MG63 (cell line): ENCODE data around the gene CCDC146. TPM values are rescaled to one million over a fixed set of nuclear protein-coding genes. Genes with fewer than 3 reads are reported as not detected.
"Not testable (repeated sequence)": the region's sequence is repeated elsewhere in the genome, so short reads cannot be mapped to it uniquely, and the experiment has no call there.

Experiments
- DNase-seq: peaks from one replicate; pipeline ENCODE4 v3.0.0-alpha.2; 2020
- H3K27me3 ChIP-seq: fragments of 250-450 bp; sonication (Bioruptor Pico); 2 replicates; pipeline ENCODE4 v1.5.1; 2020; ENCODE audit warnings: mild to moderate bottlenecking, moderate library complexity
- H3K36me3 ChIP-seq: fragments of 250-450 bp; sonication (Bioruptor Pico); 2 replicates; pipeline ENCODE4 v1.5.1; 2020; ENCODE audit warnings: mild to moderate bottlenecking, moderate library complexity
- H3K4me3 ChIP-seq: fragments of 250-450 bp; sonication (Bioruptor Pico); 2 replicates; pipeline ENCODE4 v1.5.1; 2020; ENCODE audit warnings: mild to moderate bottlenecking, moderate library complexity
- H3K9me3 ChIP-seq: fragments of 250-450 bp; sonication (Bioruptor Pico); 2 replicates; pipeline ENCODE4 v1.5.1; 2020; ENCODE audit warnings: mild to moderate bottlenecking, moderate library complexity
- total RNA-seq: library from RNA; depleted of rRNA; stranded (reverse); fragments of >200 nt; shearing (Covaris generic); gene quantifications from 2 replicates; pipeline ENCODE4 v1.2.3, GENCODE V29; 2014; ENCODE audit warnings: low replicate concordance

CCDC146 gene
- total RNA-seq, 1 experiment from 2014 or later = 0.07 TPM

- no peak for DNase-seq
- no peaks in the 10 kb centered on the region for H3K9me3 ChIP-seq
- no peaks in the 10 kb centered on the region for H3K27me3 ChIP-seq
- no peak overlapping the region for H3K4me3 ChIP-seq
- H3K36me3 ChIP-seq = no peaks in the 10 kb centered on the region
Measured at GRCh38 chr7:77320714-77321113, 198.3 kb downstream of the CCDC146 start.

- no peak overlapping the region for H3K4me3 ChIP-seq
- no peak for DNase-seq
- no peaks in the 10 kb centered on the region for H3K27me3 ChIP-seq
- H3K36me3 ChIP-seq = no peaks in the 10 kb centered on the region
- H3K9me3 ChIP-seq = no peaks in the 10 kb centered on the region
Measured at GRCh38 chr7:77321300-77321699, 198.9 kb downstream of the CCDC146 start.

GRCh38 chr7:77326131-77326530, 203.7 kb downstream of the CCDC146 start:
- no peaks in the 10 kb centered on the region for H3K9me3 ChIP-seq
- no peaks in the 10 kb centered on the region for H3K27me3 ChIP-seq
- no peak for DNase-seq
- no peak overlapping the region for H3K4me3 ChIP-seq
- H3K36me3 ChIP-seq = no peaks in the 10 kb centered on the region

GRCh38 chr7:77327067-77327931, 204.9 kb downstream of the CCDC146 start:
- H3K36me3 ChIP-seq = no peaks in the 10 kb centered on the region
- no peak overlapping the region for H3K4me3 ChIP-seq
- H3K27me3 ChIP-seq = no peaks in the 10 kb centered on the region
- DNase-seq = peak; percentile 8
- H3K9me3 ChIP-seq = no peaks in the 10 kb centered on the region

- Histone ChIP-seq H3K4me3 (no peak overlapping the region), H3K9me3 (no peaks in the 10 kb centered on the region), H3K27me3 (no peaks in the 10 kb centered on the region), H3K36me3 (no peaks in the 10 kb centered on the region)
- DNase-seq = peak; percentile 25
Measured at GRCh38 chr7:77327932-77328628, 205.7 kb downstream of the CCDC146 start.

DNA sequence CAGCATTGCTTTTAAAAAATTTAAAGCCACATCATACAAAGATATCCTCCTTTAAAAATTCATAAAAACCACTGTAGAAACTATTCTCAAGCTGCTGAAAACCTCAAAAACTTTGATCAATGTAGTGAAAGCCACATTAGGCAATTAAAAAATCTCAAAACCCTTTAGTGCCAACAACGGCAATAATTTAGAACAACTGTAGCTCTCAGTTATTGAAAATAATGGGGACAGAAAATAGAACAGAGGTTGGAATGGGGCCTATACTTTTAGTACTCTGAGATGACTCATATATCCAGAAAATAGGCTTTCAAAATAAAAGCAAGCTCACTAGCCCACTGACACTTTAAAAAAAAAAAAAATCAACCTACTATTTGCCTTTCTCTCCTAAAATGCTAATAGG, 206.3 kb downstream of the CCDC146 start:
- no peak overlapping the region for H3K4me3 ChIP-seq
- no peaks in the 10 kb centered on the region for H3K36me3 ChIP-seq
- H3K27me3 ChIP-seq = no peaks in the 10 kb centered on the region
- DNase-seq = no peak
- no peaks in the 10 kb centered on the region for H3K9me3 ChIP-seq

DNA sequence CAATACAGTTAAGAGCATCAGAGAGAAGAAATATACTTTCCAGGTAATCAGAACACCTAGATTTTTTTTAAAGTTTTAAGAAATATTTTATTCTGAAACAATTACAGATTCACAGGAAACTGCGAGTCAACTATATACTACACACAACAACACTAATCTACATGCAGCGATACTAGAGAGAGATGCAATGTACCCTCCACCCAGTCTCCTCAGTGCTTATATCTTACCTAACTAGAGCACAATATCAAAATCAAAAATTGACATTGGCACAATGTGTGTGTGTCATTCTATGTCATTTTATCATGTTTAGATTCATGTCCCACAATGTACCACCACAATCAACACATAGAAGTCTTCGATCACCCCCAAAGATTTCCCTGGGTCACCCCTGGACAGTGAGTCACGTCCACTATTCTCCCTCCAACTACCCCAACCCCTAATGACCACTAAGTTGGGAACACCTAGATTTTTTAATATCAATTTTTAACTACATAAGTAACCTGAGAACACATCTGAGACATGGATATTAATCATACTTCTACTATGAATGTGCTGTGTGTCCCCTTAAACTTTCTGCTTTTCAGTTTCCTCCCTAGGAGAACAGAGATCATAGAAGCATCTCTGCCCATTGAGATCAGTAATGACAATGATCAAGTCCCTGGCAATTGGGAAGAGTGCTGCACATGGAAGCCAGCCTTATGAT, 207.2 kb downstream of the CCDC146 start:
- H3K4me3 ChIP-seq = no peak overlapping the region
- no peaks in the 10 kb centered on the region for H3K27me3 ChIP-seq
- DNase-seq = no peak
- no peaks in the 10 kb centered on the region for H3K36me3 ChIP-seq
- H3K9me3 ChIP-seq = no peaks in the 10 kb centered on the region

GRCh38 chr7:77330169-77330882, 207.9 kb downstream of the CCDC146 start:
- H3K9me3 ChIP-seq = no peaks in the 10 kb centered on the region
- no peak overlapping the region for H3K4me3 ChIP-seq
- no peak for DNase-seq
- no peaks in the 10 kb centered on the region for H3K27me3 ChIP-seq
- H3K36me3 ChIP-seq = no peaks in the 10 kb centered on the region

DNA sequence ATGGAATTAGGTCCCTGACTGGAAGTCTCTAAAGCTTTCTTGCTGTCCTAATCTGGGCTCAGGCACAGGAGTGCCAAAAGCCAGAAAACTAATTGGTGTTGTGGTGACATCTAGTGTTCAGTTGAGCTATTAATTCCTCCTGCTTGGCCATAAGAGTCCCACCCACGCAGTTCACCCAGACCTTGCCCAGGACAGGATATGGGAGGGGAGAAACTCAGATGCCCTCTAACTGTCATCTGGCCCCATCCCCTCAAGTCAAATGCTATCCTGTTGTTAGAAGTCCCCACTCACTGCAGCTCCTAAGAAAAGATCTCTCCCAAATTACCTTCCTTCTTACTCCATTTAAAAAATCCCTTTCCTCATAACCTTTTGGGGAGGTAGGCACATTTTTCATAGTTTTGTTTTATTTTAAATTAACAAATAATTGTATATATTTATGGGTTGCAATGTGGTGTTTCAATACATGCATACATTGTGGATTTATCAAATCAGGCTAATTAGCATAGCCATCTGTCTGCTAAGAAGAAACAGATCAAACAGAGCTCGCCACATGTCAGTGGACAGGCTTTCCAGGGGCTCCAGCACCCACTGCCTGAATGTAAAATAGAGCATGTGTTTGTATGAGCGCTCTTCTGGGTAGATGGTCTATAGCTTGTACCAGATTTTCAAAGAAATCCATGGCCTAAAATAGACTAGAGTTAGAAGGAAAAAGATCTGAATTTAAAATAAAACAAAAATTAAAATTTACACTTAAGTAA, 209.7 kb downstream of the CCDC146 start:
- DNase-seq = peak; percentile 74
- H3K36me3 ChIP-seq = no peaks in the 10 kb centered on the region
- H3K4me3 ChIP-seq = no peak overlapping the region
- H3K9me3 ChIP-seq = no peaks in the 10 kb centered on the region
- H3K27me3 ChIP-seq = no peaks in the 10 kb centered on the region

GRCh38 chr7:77334039-77334438, 211.6 kb downstream of the CCDC146 start:
- DNase-seq, H3K27me3 ChIP-seq, H3K4me3 ChIP-seq, H3K36me3 ChIP-seq, H3K9me3 ChIP-seq: not testable (repeated sequence)

- Histone ChIP-seq H3K27me3 (no peaks in the 10 kb centered on the region), H3K9me3 (no peaks in the 10 kb centered on the region), H3K4me3 (no peak overlapping the region), H3K36me3 (no peaks in the 10 kb centered on the region)
- DNase-seq = peak; percentile 35
Measured at GRCh38 chr7:77335581-77335980, 213.2 kb downstream of the CCDC146 start.

GRCh38 chr7:77337456-77337990, 215.1 kb downstream of the CCDC146 start:
- Histone ChIP-seq H3K4me3 (no peak overlapping the region), H3K27me3 (no peaks in the 10 kb centered on the region), H3K9me3 (no peaks in the 10 kb centered on the region), H3K36me3 (no peaks in the 10 kb centered on the region)
- no peak for DNase-seq

GRCh38 chr7:77338260-77338659, 215.8 kb downstream of the CCDC146 start:
- no peaks in the 10 kb centered on the region for H3K27me3 ChIP-seq
- no peaks in the 10 kb centered on the region for H3K36me3 ChIP-seq
- H3K9me3 ChIP-seq = no peaks in the 10 kb centered on the region
- DNase-seq = no peak
- H3K4me3 ChIP-seq = no peak overlapping the region

DNA sequence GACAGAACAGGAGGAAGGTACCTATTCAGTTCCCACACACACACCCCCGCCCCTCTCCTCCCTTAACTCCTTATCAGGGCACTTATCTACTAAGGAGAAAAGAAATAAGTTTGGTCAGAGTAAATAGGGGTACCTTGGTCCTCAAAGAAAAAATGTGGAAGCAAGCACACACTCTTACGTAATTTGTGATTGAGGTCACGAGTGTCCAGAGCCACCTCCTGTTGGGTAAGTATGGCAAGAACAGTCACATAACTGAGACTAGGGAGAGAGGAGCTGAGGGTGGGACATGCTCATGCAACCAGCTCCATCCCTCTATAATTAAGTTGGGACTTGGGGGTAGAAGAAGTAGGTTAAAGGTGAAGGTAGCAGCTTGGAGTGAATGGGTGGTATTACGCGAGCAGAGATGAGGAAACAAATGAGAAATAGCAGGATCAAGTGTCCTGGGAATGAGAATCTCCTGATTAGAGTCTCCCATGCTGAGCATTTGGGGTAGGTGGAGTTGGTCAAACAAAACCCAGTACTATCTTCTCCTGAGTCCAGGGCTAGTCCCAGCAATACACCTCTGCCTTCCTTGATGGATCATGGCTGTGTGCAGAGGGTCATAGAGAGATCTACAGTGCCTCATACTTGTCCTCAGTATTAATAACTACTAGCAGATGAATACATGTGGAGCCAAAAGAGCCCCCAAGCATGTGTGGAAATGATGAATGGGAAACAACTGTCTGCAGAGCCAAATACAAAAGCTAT, 216.6 kb downstream of the CCDC146 start:
- no peak overlapping the region for H3K4me3 ChIP-seq
- no peaks in the 10 kb centered on the region for H3K36me3 ChIP-seq
- no peaks in the 10 kb centered on the region for H3K27me3 ChIP-seq
- H3K9me3 ChIP-seq = no peaks in the 10 kb centered on the region
- no peak for DNase-seq

DNA sequence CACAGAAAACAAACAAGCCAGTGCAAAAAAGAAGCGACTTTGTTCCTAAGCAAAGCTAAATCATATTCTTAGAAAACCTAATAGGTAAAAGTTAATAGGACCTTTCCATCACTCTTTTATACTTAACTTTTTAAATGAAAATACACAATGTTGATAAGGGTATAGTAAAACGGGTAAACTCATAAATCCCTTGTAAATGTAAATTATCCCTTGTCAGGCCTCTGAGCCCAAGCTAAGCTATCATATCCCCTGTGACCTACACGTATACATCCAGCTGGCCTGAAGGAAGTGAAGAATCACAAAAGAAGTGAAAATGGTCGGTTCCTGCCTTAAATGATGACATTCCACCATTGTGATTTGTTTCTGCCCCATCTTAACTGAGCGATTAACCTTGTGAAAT, 217.3 kb downstream of the CCDC146 start:
- H3K4me3 ChIP-seq = no peak overlapping the region
- no peaks in the 10 kb centered on the region for H3K36me3 ChIP-seq
- no peaks in the 10 kb centered on the region for H3K9me3 ChIP-seq
- no peaks in the 10 kb centered on the region for H3K27me3 ChIP-seq
- DNase-seq = no peak
